Erythroblast (primary cell): ENCODE measurements around the gene LURAP1L.

Source experiments
- GATA1 ChIP-seq: IDR thresholded peaks from 2 replicates; pipeline ENCODE4 v1.6.1; 2011; ENCODE audit warnings: low read depth, mild to moderate bottlenecking, control low read depth, low read length, moderate library complexity
- POLR2A ChIP-seq: IDR thresholded peaks from 2 replicates; pipeline ENCODE4 v1.6.1; 2011; ENCODE audit warnings: mild to moderate bottlenecking, low read length

- TF ChIP-seq GATA1: no peak
- no peak for TF ChIP-seq POLR2A
Observed at GRCh38 chr9:12816656-12817101, 41.9 kb downstream of the LURAP1L start.
